Measurements from ENCODE around the gene MFSD6.

DNA sequence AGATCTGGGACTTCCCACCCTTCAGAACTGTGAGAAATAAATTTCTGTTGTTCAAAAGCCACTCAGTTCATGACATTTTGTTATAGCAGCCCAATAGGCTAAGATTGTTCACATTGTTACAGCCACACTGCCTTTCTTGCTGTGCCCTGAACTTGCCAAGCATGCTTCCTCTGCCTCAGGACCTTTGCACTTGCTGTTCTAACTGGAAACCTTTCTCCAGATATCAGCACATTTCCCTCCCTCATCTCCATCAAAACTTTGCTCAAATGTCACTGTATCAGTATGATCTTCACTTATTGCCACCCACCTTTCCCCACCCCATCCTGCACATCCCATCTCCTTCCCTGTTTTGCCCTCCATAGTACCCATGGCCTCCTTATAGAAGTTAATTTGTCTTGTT lies 32.1 kb upstream of the MFSD6 start:
- TF ChIP-seq, protein P1, sequence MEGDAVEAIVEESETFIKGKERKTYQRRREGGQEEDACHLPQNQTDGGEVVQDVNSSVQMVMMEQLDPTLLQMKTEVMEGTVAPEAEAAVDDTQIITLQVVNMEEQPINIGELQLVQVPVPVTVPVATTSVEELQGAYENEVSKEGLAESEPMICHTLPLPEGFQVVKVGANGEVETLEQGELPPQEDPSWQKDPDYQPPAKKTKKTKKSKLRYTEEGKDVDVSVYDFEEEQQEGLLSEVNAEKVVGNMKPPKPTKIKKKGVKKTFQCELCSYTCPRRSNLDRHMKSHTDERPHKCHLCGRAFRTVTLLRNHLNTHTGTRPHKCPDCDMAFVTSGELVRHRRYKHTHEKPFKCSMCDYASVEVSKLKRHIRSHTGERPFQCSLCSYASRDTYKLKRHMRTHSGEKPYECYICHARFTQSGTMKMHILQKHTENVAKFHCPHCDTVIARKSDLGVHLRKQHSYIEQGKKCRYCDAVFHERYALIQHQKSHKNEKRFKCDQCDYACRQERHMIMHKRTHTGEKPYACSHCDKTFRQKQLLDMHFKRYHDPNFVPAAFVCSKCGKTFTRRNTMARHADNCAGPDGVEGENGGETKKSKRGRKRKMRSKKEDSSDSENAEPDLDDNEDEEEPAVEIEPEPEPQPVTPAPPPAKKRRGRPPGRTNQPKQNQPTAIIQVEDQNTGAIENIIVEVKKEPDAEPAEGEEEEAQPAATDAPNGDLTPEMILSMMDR (IDR thresholded peaks at IDR 0.05), result no peak
- TF ChIP-seq POLR2A (IDR thresholded peaks at IDR 0.05) (no peak), POLR2AphosphoS5 (IDR thresholded peaks at IDR 0.05) (no peak), EP300 (IDR thresholded peaks at IDR 0.05; ENCODE audit: low read depth) (no peak)
